Epithelial cell of proximal tubule (primary cell): Measurements from ENCODE around the gene MYF6. TPM values are rescaled to one million over a fixed set of nuclear protein-coding genes. Genes with fewer than 3 reads are reported as not detected.
A peak's percentile ranks its signal among the peaks of the same experiment; 100 is the strongest.

Experiments used
- DNase-seq: peaks from one replicate; pipeline ENCODE4 v3.0.0-alpha.2; 2011; ENCODE audit warnings: low read depth
- H3K4me3 ChIP-seq: 2 replicates; pipeline ENCODE4 v1.5.1; 2011; ENCODE audit warnings: low read depth, mild to moderate bottlenecking, low read length
- CTCF ChIP-seq: conservative IDR thresholded peaks from 2 replicates; pipeline ENCODE4 v1.5.1; 2012; ENCODE audit warnings: low read depth, mild to moderate bottlenecking, low read length
- total RNA-seq: library from RNA; depleted of rRNA; stranded (reverse); fragments of >200 nt; gene quantifications from 2 replicates; pipeline ENCODE4 v1.2.3, GENCODE V29; 2015

MYF6 gene
- total RNA-seq, 1 donor from 2014 or later, result not detected

GRCh38 chr12:80704420-80704819, 3.0 kb upstream of the MYF6 start:
- no peak for DNase-seq
- no peak overlapping the region for H3K4me3 ChIP-seq
- no peak for TF ChIP-seq CTCF

- no peak for TF ChIP-seq CTCF
- DNase-seq, result no peak
- H3K4me3 ChIP-seq, result no peak overlapping the region
Observed at GRCh38 chr12:80707830-80708258, 410 bp downstream of the MYF6 start.

GRCh38 chr12:80708259-80708974, 983 bp downstream of the MYF6 start:
- DNase-seq, result no peak
- peak overlapping the region; percentile 33 for H3K4me3 ChIP-seq
- TF ChIP-seq CTCF, result no peak

GRCh38 chr12:80708975-80709328, 1.5 kb downstream of the MYF6 start:
- no peak for DNase-seq
- peak overlapping the region; percentile 33 for H3K4me3 ChIP-seq
- no peak for TF ChIP-seq CTCF

GRCh38 chr12:80709811-80710726, 2.6 kb downstream of the MYF6 start:
- no peak overlapping the region for H3K4me3 ChIP-seq
- no peak for DNase-seq
- TF ChIP-seq CTCF, result peak; percentile 80

- no peak for TF ChIP-seq CTCF
- DNase-seq, result no peak
Observed at GRCh38 chr12:80710727-80711449, 3.5 kb downstream of the MYF6 start.

More at GRCh38 chr12:80710727-80711449, 3.5 kb downstream of the MYF6 start:
- H3K4me3 ChIP-seq, result no peak overlapping the region
